Mononuclear cell (primary cell): ENCODE results near the gene TRIAP1. TPM values are rescaled to one million over a fixed set of nuclear protein-coding genes. Genes with fewer than 3 reads are reported as not detected.
"Not testable (repeated sequence)": the region's sequence is repeated elsewhere in the genome, so short reads cannot be mapped to it uniquely, and the experiment has no call there.

Source experiments
- H3K27me3 ChIP-seq: 2 replicates; pipeline ENCODE4 v1.6.0; 2011; ENCODE audit warnings: low read length, control low read depth; ENCODE audit not compliant: insufficient read depth
- H3K4me1 ChIP-seq: 2 replicates; pipeline ENCODE4 v1.5.1; 2011; ENCODE audit warnings: mild to moderate bottlenecking, low read length, control low read depth; ENCODE audit not compliant: insufficient read depth
- H3K4me3 ChIP-seq: 2 replicates; pipeline ENCODE4 v1.5.1; 2011; ENCODE audit warnings: mild to moderate bottlenecking, low read length, moderate library complexity
- H3K9me3 ChIP-seq: 2 replicates; pipeline ENCODE4 v1.5.1; 2011; ENCODE audit warnings: low read depth, mild to moderate bottlenecking, control low read depth, low read length
- total RNA-seq: library from RNA; depleted of rRNA; stranded (reverse); fragments of >200 nt; gene quantifications from one replicate; pipeline ENCODE4 v1.2.3, GENCODE V29; 2012

TRIAP1 gene
- total RNA-seq, 1 donor: 25.6 TPM

- Histone ChIP-seq H3K4me1 (no peaks in the 10 kb centered on the region), H3K4me3 (no peak overlapping the region), H3K9me3 (no peaks in the 10 kb centered on the region), H3K27me3 (no peaks in the 10 kb centered on the region)
Observed at GRCh38 chr12:120453977-120454376, 7.8 kb upstream of the TRIAP1 start.

- no peaks in the 10 kb centered on the region for H3K9me3 ChIP-seq
- no peak overlapping the region for H3K4me3 ChIP-seq
- peaks cover 2% of the 10 kb centered on the region for H3K4me1 ChIP-seq
- H3K27me3 ChIP-seq: no peaks in the 10 kb centered on the region
Observed at GRCh38 chr12:120453060-120453750, 7.0 kb upstream of the TRIAP1 start.

- not testable (repeated sequence) for H3K27me3 ChIP-seq, H3K4me1 ChIP-seq, H3K4me3 ChIP-seq, H3K9me3 ChIP-seq
Observed at GRCh38 chr12:120452524-120452923, 6.3 kb upstream of the TRIAP1 start.

- Histone ChIP-seq H3K27me3 (no peaks in the 10 kb centered on the region), H3K4me1 (peaks cover 29% of the 10 kb centered on the region), H3K4me3 (no peak overlapping the region), H3K9me3 (no peaks in the 10 kb centered on the region)
Observed at GRCh38 chr12:120447992-120448391, 1.8 kb upstream of the TRIAP1 start.

GRCh38 chr12:120446844-120447178 lies 627 bp upstream of the TRIAP1 start:
- Histone ChIP-seq H3K4me1 (peaks cover 29% of the 10 kb centered on the region), H3K4me3 (peak overlapping the region; percentile 99)
- not testable (repeated sequence) for H3K9me3 ChIP-seq, H3K27me3 ChIP-seq

GRCh38 chr12:120444676-120445075 lies 1.5 kb downstream of the TRIAP1 start:
- H3K9me3 ChIP-seq: no peaks in the 10 kb centered on the region
- H3K27me3 ChIP-seq: no peaks in the 10 kb centered on the region
- H3K4me3 ChIP-seq: no peak overlapping the region
- H3K4me1 ChIP-seq: peaks cover 32% of the 10 kb centered on the region

GRCh38 chr12:120439646-120440247 lies 6.4 kb downstream of the TRIAP1 start:
- H3K4me3 ChIP-seq: no peak overlapping the region
- H3K27me3 ChIP-seq: no peaks in the 10 kb centered on the region

GRCh38 chr12:120438495-120439198 lies 7.5 kb downstream of the TRIAP1 start:
- H3K4me3 ChIP-seq: peak overlapping the region; percentile 72
- H3K4me1 ChIP-seq: peaks cover 23% of the 10 kb centered on the region
- H3K9me3 ChIP-seq: no peaks in the 10 kb centered on the region
- H3K27me3 ChIP-seq: no peaks in the 10 kb centered on the region

More at GRCh38 chr12:120439646-120440247, 6.4 kb downstream of the TRIAP1 start:
- Histone ChIP-seq H3K9me3 (no peaks in the 10 kb centered on the region), H3K4me1 (peaks cover 23% of the 10 kb centered on the region)

GRCh38 chr12:120437735-120438494 lies 8.3 kb downstream of the TRIAP1 start, which contains the start of gene COX6A1:
Gene COX6A1, plus strand, starts transcription at chr12:120438113. Its CDS starts 14 bp downstream, at chr12:120438127.
- Histone ChIP-seq H3K9me3 (no peaks in the 10 kb centered on the region), H3K27me3 (no peaks in the 10 kb centered on the region), H3K4me3 (peak within 1 kb of the TSS; percentile 72), H3K4me1 (peaks cover 23% of the 10 kb centered on the region)

GRCh38 chr12:120432772-120433525 lies 13.2 kb downstream of the TRIAP1 start:
- no peak overlapping the region for H3K4me3 ChIP-seq
- H3K27me3 ChIP-seq: no peaks in the 10 kb centered on the region
- peaks cover 7% of the 10 kb centered on the region for H3K4me1 ChIP-seq
- no peaks in the 10 kb centered on the region for H3K9me3 ChIP-seq

GRCh38 chr12:120429368-120429767 lies 16.8 kb downstream of the TRIAP1 start:
- Histone ChIP-seq H3K4me3 (no peak overlapping the region), H3K4me1 (no peaks in the 10 kb centered on the region), H3K9me3 (no peaks in the 10 kb centered on the region), H3K27me3 (no peaks in the 10 kb centered on the region)

GRCh38 chr12:120428597-120429229 lies 17.5 kb downstream of the TRIAP1 start:
- no peaks in the 10 kb centered on the region for H3K27me3 ChIP-seq
- H3K4me1 ChIP-seq: no peaks in the 10 kb centered on the region
- H3K4me3 ChIP-seq: no peak overlapping the region

GRCh38 chr12:120425797-120426196 lies 20.4 kb downstream of the TRIAP1 start:
- H3K4me1 ChIP-seq: no peaks in the 10 kb centered on the region
- H3K9me3 ChIP-seq: no peaks in the 10 kb centered on the region
- H3K4me3 ChIP-seq: no peak overlapping the region
- no peaks in the 10 kb centered on the region for H3K27me3 ChIP-seq

More at GRCh38 chr12:120428597-120429229, 17.5 kb downstream of the TRIAP1 start:
- H3K9me3 ChIP-seq: no peaks in the 10 kb centered on the region

- H3K9me3 ChIP-seq: no peaks in the 10 kb centered on the region
- no peak overlapping the region for H3K4me3 ChIP-seq
- no peaks in the 10 kb centered on the region for H3K4me1 ChIP-seq
- no peaks in the 10 kb centered on the region for H3K27me3 ChIP-seq
Observed at GRCh38 chr12:120422892-120423456, 23.2 kb downstream of the TRIAP1 start.
